ENCODE results near the gene DAPK3.
"Not testable (repeated sequence)": the region's sequence is repeated elsewhere in the genome, so short reads cannot be mapped to it uniquely, and the experiment has no call there.

Gene DAPK3

GRCh38 chr19:3949997-3950859 is 20.7 kb downstream of the DAPK3 start:
- Histone ChIP-seq H3K9me3 (no peaks in the 10 kb centered on the region), H3K27me3 (no peaks in the 10 kb centered on the region), H3K27ac (peak overlapping the region; percentile 90 to 93), H3K4me3 (peak overlapping the region; percentile 41 to 46), H3K4me1 (peaks cover 13 to 54% (median 36%) of the 10 kb centered on the region in 4 donors), H3K36me3 (peaks cover 0 to under 1% (median 0%) of the 10 kb centered on the region in 3 donors)
- no peak for TF ChIP-seq CTCF (IDR thresholded peaks at IDR 0.05)
- intact Hi-C loops (cut with DNase I; ENCODE audit: low total_unique reads) = no loop called here
- no peak for DNase-seq

GRCh38 chr19:3949294-3949693 is 21.6 kb downstream of the DAPK3 start:
- H3K4me3 ChIP-seq = no peak overlapping the region
- H3K36me3 ChIP-seq = no peaks in the 10 kb centered on the region
- H3K27me3 ChIP-seq = no peaks in the 10 kb centered on the region
- peaks cover 13 to 44% (median 35%) of the 10 kb centered on the region in 4 donors for H3K4me1 ChIP-seq
- H3K9me3 ChIP-seq = no peaks in the 10 kb centered on the region
- no peak for DNase-seq
- peak overlapping the region; percentile 90 to 93 for H3K27ac ChIP-seq
- intact Hi-C loops (cut with DNase I; ENCODE audit: low total_unique reads) = no loop called here
- TF ChIP-seq CTCF (IDR thresholded peaks at IDR 0.05) = no peak

GRCh38 chr19:3947316-3947933 is 23.5 kb downstream of the DAPK3 start:
- intact Hi-C loops (cut with DNase I; ENCODE audit: low total_unique reads); H3K27ac ChIP-seq; H3K36me3 ChIP-seq; H3K4me3 ChIP-seq; DNase-seq; H3K27me3 ChIP-seq; H3K9me3 ChIP-seq: not testable (repeated sequence)
- peaks cover 13 to 26% (median 25%) of the 10 kb centered on the region in 4 donors for H3K4me1 ChIP-seq

GRCh38 chr19:3945838-3946237 is 25.1 kb downstream of the DAPK3 start:
- DNase-seq = no peak
- Histone ChIP-seq H3K27ac (no peak overlapping the region), H3K36me3 (no peaks in the 10 kb centered on the region), H3K27me3 (no peaks in the 10 kb centered on the region), H3K9me3 (no peaks in the 10 kb centered on the region), H3K4me1 (peaks cover 1 to 10% (median 9%) of the 10 kb centered on the region in 4 donors), H3K4me3 (no peak overlapping the region)
- no peak for TF ChIP-seq CTCF (IDR thresholded peaks at IDR 0.05)
- intact Hi-C loops (cut with DNase I; ENCODE audit: low total_unique reads) = no loop called here

- no peak for DNase-seq
- Histone ChIP-seq H3K4me3 (no peak overlapping the region), H3K4me1 (no peaks in the 10 kb centered on the region), H3K36me3 (no peaks in the 10 kb centered on the region), H3K27me3 (no peaks in the 10 kb centered on the region), H3K27ac (no peak overlapping the region), H3K9me3 (no peaks in the 10 kb centered on the region)
- intact Hi-C loops (cut with DNase I; ENCODE audit: low total_unique reads) = no loop called here
- no peak for TF ChIP-seq CTCF (IDR thresholded peaks at IDR 0.05)
These were observed 26.7 kb downstream of the DAPK3 start for GRCh38 chr19:3944018-3944721.
